HG03139 (cell line): ENCODE results near the gene ARMCX6.
"Not testable (repeated sequence)": the region's sequence is repeated elsewhere in the genome, so short reads cannot be mapped to it uniquely, and the experiment has no call there.

ENCODE experiments used
- ATAC-seq: cut with Tn5 transposase; IDR thresholded peaks from one replicate; pipeline ENCODE4 v1.9.1; 2021; ENCODE audit not compliant: unreplicated experiment

ARMCX6 gene

DNA sequence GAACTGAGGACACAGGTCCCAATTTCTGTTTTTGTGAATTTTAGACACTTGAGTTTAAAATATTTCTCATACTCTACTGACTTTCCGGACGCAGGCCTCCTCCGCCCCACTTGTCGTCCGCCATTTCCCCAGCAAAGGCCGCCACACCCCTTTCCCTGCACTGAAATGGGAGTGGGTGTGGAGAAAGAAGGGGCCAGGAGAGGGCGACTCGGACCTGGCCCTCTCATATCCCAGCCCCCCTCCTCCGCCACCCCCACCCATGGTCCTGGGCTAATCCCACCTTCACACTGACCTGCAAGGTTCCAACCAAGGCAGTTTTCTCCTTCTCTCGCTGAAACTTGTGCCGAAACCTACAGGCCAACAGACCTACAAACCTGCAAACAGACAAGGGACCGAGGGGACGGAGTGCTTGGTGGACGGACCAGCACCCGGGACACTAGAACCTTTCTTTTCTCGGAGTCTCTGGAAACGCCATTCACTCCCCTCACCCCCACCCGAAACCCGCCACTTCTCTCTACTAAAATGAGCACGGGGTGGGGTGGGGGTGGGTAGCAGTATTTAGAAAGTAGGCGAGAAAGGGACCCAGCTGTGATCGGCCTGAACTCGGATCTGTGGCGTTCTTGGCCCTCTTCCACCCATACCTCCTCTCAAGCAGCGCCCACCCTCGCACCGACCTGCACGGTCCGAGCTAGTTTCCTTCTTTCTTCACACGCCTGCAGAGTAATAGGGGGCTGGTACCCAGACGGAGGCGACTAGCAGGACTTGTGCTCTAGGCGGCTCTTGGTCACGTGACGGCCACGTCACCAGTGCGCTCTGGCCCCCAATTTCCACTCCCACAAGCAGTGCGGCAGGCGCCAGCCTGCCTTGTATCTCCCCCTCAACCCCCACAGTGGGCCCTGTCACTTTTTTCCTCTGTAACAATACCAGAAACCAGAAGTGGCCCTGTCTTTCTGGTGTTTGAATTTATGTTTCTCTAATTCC is at the start of gene ARMCX6:
ARMCX6 (minus strand) TSS at position 790 of the 981 bp plus-strand sequence. CDS start 1,380 bp downstream, outside the sequence.
- ATAC-seq: peak; percentile 94

DNA sequence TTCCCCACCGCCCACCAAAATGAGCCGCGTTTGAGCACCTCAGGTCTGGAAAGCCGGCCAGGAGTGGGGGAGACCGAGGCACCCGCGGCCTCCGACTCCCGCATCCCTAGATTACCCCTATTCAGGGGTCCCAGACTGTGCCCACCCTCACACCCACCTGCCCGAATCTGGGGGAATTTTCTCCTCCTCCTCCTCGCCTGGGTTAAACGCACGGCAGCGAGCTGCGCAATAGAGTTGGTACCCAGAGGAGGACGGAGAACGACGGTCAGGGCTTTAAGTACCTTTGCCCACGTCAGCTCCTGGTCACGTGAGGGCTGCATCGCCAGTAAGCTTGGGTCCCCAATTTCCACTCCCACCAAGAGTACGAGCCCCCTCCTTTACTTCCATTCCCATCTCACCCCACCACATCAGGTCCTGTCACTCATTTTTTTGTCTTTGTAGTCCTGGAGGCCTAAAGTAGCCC is 41.8 kb upstream of the ARMCX6 start, which contains the start of gene ARMCX2:
ARMCX2 (minus strand) TSS at position 250 of the 463 bp plus-strand sequence. CDS start 2,262 bp downstream, outside the sequence.
- ATAC-seq: peak; percentile 49

DNA sequence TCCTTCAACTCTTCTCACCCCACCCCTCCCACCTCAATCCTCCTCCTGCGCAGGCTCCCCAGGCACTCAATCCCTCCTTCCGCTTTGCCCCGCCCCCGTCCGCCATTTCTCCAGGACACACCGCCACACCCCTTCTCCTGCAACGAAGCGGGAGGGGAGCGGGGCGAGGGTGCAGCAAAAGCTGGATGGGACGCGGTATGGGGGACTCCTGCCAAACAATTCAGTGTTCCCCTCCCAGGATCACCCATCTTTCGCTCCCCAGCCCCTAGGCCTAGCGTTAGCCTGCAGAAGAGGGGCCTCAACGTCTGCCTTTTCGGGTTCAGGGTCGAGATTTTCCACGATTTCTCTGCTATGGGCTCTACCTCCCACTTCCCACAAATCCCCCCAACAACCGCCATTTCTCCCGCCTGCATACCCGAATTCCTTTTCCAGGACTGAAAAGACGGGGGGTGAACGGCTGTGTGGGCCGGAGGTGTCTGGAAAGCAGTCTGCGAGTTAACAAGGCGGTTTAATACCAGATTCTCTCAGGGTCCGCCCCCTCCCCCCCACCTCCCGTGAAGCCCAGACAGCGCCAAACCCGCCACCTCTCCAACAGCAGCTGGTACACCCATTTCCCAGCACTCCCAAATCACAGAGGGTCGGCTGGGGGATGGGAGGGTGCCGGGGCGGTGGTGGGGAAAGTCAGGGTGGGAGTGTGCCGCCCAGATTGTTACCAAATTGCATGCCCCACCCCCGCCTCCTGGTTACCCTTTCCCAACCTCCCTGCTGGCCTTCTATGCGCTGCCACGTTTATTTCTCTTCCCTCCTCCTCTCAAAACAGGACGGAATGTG is 41.1 kb upstream of the ARMCX6 start:
- ATAC-seq: peak; percentile 73

DNA sequence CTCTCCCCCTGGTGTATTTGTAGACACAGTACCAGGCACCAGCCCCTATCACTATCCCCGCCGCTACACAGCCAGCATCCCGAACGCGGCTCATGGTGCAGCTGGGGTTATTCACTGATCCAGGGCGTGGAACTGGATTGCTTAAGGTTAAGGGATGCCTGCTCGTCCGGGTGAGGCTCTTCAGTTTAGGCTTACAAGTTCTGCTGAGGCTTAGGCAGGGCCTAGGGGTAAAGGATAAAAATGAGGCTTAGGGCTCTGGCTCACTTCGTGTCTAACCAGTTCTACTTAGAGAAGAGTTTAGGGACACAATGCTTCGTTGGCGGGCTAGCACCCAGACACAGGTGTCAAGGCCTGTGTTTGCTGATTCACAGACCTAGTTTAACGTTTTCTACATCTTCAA is 39.7 kb upstream of the ARMCX6 start:
- ATAC-seq: no peak

DNA sequence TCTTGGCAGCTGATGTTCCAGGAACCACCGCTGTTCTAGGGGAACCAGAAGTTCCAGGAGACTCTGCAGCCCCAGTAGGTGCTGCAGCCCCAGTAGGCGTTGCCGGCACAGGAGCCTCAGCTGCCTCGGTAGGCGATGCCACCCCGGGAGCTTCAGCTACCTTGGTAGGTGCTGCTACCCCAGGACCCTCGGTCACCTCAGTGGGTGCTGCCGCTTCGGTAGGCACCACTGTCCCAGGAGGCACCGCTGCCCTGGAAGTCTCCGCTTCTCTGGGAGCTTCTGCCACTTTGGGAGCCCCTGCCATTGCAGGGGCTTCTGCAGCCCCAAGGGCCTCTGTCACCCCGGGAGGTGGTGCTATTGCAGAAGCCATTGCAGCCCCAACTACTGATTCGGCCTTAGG is 39.0 kb upstream of the ARMCX6 start:
- no peak for ATAC-seq

DNA sequence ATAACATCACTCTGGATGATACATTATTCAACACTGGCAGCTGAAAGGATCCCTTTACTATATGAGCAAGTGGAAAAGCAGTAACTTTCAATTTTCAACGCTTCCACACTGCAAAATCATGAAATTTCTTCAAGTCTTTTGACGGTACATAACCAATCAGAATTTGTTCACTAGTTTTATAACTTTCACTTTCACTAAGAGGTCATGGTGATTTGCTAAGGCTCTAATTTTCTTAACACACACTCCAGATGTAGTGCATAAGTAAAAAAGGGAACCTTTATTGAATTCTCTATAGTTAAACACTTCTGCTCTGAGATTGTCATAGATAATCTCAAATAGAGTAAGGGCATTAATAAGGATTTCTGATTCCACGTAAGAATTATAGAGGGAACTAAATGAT is 37.7 kb upstream of the ARMCX6 start:
- no peak for ATAC-seq

DNA sequence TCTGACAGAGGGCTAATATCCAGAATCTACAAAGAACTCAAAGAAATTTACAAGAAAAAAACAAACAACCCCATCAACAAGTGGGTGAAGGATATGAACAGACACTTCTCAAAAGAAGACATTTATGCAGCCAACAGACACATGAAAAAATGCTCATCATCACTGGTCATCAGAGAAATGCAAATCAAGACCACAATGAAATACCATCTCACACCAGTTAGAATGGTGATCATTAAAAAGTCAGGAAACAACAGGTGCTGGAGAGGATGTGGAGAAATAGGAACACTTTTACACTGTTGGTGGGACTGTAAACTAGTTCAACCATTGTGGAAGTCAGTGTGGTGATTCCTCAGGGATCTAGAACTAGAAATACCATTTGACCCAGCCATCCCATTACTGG is 29.9 kb upstream of the ARMCX6 start:
- not testable (repeated sequence) for ATAC-seq

DNA sequence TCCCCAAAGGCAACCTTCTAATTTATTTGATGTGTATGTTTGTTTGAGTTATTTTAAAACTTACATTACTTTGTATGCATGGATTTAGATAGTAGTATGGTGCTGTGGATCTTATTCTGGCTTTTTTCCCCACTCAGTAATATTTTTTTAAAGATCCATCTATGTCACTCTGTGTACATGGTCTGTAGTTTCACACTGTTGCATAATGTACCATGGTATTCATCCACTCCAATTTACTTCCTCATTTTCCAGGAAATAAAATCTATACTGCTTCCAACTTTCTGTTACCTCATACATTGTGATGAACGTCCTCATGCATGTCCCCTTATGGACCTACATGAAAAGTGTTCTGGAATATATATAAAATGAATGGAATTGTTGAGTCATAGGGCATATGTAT is 24.3 kb upstream of the ARMCX6 start:
- no peak for ATAC-seq

DNA sequence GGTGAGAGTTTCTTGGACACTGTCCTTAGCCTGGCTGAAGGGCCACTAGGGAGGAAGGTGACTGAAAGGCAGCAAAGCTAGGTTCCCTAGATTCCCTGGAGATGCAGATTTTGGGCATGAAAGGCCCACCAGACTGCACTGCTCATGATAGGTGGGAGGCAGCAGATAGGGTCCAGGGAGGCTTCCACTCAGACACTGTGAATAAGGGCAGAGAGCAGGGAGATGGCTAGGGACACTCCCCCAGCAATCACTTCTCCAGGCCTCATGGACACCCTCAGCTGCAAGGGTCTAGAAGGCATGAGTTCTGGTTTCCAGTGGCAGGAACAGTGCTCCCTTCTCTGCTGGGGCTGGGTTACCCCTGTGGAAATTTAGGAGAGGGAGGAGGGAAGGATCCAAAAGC is 21.8 kb upstream of the ARMCX6 start:
- no peak for ATAC-seq

DNA sequence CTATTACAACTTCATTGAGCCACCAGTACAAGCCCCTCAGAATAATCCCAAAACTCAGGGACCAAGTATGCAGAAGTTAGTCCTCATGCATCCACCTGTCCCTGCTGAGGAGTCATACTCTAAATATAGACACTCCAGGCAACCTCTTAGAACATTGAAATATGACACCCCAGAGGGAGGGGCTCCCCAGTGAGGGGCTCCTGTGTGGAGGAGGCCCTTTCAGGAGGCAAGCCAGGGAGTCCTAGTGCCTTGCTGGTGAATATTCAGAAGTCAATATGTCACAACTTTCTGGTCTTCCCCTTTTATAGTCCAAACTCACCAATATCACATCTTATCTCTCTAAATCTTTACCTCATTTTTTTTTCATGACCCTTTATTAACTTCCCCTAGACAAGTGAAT is 1.6 kb upstream of the ARMCX6 start:
- ATAC-seq: no peak

DNA sequence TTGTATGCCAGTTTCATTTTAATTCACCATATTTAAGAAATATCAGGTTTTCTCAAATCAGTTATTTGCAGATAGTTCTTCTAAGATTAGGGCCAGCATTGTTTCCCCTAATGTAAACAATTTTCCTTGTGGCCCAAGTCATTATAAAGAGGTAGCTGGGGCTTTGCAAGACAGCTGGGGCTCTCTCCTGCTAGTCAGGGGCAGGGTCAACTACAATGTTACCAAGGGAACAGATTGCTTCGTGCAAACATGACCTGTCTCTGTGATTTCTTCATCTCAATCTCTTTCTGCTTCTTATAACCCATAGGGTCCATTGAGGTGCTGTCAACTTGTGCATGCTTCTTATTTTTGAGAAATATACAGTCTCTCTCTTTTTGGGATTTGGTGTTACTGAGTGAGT is 12.1 kb downstream of the ARMCX6 start:
- ATAC-seq: no peak

DNA sequence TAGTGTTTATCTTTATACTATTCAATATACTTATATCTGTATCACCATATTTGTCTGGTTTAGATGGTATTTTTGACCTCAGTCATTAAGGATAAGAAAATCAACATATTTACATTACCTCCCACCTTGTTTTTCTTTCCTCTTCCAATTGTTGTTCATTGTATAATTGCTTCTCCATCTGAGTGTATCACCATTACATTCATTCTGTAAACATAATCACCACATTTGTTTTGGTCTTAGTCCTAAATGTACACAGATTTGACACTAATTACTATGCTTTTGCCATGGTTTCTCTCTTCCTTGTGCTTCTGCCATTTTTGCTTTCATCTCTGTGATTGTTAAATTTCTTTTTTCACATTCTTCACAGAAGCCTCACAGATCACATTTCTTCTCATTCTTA is 12.7 kb downstream of the ARMCX6 start:
- no peak for ATAC-seq

DNA sequence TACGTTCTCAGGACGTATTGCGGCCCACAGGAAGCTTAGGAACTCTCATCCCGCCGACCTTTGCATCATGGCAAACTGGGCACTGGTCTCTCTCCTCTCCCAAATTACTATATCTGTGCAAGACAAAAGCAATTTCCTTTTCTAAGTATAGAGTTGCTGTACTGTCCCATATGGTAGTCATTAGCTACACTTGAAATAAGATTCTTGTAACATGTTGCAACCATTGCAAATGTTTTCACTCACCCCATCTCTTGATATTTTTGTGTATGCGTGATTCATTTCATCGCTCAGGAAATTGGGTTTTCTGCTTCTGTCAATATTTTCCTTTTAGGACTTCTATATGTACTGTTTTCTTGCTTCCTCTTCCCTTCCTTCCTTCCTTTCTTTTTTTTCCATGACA is 15.7 kb downstream of the ARMCX6 start:
- ATAC-seq: no peak

DNA sequence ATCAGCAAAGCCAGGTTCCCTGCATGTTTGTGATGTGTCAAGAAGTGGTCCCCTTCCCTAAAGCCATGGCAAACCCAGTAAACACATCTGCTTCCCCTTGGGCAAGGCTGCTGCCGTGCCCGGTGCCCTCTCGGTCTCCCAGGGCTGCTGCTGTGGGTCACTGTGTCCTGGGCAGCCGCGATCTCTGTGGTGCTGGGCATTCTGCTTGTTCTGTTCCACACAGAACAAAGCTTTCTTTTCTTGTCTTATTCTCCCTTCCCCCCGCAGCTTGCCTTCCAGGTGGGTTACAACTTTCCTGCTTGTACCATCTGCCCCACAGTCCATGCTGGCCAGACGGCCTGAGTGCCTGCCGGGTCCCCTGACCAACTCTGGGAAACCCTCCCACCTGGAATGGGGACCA is 18.2 kb downstream of the ARMCX6 start:
- not testable (repeated sequence) for ATAC-seq

DNA sequence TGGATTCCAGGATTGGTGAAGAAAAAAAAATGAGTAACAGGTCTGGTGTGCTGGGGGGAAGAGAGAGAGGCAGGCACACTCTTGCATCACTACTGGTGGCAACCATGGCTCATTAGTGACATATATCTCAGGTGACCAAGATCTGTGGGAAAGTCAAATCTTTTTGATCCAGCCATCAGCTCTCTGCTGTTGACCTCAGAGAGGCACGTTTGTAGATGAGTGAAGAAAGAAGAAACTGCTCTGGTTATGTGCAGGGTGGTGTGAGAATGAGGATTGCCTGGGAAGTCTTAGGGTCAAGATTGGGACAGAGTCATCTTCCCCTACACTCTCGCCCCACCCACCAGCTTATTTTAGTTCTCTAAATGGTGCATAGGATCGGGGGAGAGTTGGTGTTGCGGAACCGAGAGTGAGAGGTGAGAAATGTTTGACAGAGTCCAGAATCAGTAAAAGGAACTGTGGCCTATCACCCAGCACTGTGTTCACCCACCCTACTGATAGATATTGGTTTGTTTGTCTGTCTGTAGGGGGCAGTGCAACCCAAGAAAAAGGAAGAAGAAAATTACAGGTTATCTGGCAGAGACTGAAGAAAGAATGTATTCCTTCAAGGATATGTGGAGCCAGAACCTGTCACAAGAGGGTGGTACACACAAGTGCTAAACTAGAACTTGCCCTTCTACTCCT is 21.9 kb downstream of the ARMCX6 start:
- peak; percentile 99 for ATAC-seq
